IPS-NIHi11 (cell line): ENCODE measurements around the gene VN1R2.
A peak's percentile ranks its signal among the peaks of the same experiment; 100 is the strongest.
"Not testable (repeated sequence)": the region's sequence is repeated elsewhere in the genome, so short reads cannot be mapped to it uniquely, and the experiment has no call there.

Source experiments
- DNase-seq: peaks from one replicate; pipeline ENCODE4 v3.0.0; 2012; ENCODE audit warnings: mixed read lengths, low spot score

VN1R2 gene, protein sequence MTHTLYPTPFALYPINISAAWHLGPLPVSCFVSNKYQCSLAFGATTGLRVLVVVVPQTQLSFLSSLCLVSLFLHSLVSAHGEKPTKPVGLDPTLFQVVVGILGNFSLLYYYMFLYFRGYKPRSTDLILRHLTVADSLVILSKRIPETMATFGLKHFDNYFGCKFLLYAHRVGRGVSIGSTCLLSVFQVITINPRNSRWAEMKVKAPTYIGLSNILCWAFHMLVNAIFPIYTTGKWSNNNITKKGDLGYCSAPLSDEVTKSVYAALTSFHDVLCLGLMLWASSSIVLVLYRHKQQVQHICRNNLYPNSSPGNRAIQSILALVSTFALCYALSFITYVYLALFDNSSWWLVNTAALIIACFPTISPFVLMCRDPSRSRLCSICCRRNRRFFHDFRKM

DNA sequence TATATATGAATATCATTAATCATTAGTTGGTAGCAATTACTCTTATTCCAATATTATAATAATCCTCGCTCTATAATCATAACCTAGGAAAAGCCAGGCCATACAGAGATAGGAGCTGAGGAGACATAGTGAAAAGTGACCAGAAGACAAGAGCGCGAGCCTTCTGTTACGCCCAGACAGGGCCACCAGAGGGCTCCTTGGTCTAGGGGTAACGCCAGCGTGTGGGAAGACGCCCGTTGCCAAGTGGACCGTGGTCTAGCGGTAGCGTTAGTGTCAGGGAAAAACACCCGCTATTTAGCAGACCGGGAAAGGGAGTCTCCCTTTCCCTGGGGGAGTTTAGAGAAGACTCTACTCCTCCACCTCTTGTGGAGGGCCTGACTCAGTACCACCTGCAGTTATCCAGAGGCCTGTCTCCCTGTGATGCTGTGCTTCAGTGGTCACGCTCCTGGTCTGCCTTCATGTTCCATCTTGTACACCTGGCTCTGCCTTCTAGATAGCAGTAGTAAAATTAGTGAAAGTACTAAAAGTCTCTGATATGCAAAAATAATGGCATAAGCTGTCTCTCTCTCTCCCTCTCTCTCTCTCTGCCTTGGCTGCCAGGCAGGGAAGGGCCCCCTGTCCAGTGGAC, at the start of gene VN1R2:
TSS of gene VN1R2 (plus strand) at position 578 of the 628 bp plus-strand sequence. CDS start 84 bp downstream, outside the sequence.
- not testable (repeated sequence) for DNase-seq

DNA sequence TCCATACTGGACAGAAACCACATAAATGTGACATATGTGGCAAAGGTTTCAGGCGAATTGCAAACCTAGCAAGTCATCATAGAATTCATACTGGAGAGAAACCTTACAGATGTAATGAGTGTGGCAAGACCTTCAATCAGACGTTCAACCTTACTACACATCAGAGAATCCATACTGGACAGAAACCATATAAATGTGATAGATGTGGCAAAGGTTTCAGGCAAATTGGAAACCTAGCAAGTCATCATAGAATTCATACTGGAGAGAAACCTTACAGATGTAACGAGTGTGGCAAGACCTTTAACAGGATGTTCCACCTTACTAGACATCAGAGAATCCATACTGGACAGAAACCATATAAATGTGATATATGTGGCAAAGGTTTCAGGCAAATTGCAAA, 46.5 kb upstream of the VN1R2 start:
- DNase-seq: not testable (repeated sequence)

DNA sequence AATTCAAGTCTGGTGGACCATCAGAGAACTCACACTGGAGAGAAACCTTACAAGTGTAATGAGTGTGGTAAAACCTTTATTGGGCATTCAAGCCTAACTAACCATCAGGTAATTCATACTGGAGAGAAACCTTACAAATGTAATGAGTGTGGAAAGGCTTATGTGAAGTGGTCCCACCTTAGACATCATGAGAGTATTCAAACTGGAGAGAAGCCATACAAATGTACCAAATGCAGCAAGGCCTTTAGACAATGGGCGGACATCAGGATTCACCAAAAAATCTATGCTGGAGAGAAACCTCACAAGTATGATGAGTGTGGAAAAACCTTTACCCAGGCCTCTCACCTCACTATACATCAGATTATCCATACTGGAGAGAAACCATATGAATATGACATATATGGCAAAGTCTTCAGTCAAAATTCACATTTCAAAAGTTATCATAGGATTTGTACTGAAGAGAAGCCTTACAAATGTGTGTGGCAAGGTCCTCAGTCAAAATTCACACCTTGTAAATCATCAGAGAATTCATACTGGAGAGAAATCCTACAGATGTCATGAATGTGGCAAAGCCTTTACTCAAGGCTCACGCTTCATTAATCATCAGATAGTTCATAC, 45.3 kb upstream of the VN1R2 start:
- no peak for DNase-seq

DNA sequence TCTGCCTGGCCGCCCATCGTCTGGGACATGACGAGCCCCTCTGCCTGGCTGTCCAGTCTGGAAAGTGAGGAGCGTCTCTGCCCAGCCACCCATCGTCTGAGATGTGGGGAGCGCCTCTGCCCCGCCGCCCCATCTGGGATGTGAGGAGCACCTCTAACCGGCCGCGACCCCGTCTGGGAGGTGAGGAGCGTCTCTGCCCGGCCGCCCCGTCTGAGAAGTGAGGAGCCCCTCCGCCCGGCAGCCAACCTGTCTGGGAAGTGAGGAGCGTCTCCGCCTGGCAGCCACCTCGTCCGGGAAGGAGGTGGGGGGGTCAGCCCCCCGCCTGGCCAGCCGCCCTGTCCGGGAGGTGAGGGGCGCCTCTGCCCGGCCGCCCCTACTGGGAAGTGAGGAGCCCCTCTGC, 35.4 kb upstream of the VN1R2 start:
- not testable (repeated sequence) for DNase-seq

DNA sequence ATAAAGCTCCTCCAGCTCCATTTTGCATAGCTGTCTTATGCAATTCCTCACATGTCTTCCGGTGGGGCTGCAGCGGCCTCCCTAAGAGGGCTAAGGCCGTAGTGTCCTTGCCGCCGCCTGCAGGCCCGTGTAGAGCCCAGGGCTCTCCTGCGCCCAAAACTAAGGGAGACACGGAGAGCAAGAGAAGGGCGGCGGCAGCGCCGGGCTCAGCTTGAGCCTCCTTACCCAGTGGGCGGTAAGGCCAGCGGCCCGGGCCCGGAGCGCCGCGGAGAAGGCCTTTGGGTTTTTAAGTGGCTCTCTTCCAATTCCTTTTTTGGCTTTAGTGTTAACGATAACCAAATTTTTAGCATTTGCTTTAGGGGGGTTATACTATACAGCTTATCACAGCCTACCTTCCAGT, 33.5 kb upstream of the VN1R2 start:
- DNase-seq: no peak

DNA sequence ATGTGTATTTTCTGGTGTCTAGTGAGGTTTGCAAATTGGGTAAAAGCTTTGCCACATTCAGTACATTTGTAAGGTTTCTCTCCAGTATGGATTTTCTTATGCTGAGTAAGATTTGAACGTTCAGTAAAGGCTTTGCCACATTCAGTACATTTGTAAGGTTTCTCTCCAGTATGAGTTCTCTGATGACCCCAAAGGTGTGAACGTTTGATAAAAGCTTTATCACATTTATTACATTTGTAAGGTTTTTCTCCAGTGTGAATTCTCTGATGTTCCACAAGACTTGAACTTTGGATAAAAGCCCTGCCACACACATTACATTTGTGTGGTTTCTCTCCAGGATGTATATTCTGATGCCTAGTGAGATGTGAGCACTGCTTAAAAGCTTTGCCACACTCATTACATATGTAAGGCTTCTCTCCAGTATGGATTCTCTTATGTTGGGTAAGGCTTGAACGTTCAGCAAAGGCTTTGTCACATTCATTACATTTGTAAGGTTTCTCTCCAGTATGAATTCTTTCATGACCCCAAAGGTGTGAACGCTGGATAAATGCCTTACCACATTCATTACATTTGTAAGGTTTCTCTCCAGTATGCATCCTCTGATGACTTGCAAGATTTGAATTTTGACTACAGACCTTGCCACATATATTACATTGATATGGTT, 20.8 kb upstream of the VN1R2 start:
- no peak for DNase-seq

DNA sequence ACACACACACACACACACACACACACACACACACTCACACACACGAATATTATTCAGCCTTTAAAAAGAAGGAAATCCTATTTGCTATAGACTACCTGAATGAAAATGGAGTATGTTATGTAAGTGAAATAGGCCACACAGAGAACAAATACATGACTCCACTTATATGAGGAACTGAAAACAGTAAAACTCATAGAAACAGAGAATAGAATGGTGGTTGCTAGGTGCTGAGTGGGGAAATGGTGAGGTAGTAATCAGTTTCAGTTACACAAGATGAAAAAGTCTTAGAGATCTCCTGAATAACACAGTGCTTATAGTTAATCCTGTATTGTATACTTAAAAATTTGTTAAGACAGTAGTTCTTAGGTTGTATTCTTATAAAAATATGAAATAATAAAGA, 11.6 kb upstream of the VN1R2 start:
- DNase-seq: no peak

DNA sequence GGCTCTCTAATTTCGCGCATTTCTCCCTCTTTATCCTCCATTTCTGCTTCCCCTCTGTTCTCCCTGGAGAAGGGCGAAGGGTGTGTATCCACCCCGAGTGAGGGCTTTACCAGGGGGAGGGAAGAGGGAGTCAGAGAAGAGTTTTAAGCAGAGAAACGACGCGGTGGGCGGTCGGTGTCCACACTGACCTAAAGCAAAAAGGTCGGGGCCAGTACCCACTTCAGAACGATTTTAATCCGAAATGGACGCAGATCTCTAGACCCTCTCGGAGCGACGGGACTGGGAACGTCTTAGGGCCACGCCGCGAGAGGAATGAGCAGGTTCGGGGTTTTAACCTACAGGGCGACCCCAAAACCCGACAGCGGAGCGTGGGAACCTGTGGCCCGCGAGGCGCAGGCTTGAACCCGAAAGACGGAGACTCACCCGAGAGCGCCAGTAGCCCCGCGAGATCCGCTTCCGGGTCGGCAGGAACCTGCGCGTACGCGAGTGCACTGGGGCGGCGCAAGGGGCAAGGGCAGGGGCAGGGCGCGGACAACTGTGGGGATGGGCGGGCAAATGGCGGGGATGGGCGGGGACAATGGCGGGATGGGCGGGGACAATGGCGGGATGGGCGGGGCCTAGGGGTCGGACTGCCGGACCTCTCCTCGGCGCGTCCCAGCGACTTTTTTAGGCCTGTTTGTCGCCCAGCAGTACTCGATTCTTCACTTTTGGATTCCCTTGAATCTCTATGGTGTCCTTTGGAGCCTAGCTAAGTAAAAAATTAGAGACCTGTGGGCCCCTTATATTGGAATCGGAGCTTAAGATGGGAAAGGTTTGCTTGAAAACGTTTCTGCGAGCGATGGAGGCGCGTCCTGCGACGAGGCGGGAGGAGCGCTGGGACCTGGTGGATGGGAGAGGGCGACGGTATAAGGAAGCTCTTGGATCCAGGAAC, 3.4 kb upstream of the VN1R2 start, which contains the start of gene ZNF677:
TSS of gene ZNF677 (minus strand) at position 463 of the 931 bp plus-strand sequence. CDS start 3,323 bp downstream, outside the sequence.
- DNase-seq: peak; percentile 94

DNA sequence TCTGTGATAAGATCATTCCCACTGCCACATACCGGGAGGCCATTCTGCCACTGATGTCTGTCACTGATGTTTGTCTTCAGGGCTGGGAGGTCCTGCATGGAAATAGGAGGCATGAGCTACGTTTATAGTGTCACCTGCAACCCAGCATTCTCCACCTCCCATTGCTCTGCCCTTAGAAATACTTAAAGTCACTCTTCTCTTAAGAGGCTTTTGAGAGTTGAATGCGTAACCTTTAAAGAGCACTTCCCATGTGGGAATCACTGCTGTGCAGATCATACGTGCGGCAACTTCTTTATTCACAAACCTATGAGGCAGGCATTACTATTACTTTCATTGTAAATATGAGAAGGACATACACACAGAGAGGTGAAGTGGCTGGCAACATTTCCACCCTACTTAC, 9.5 kb downstream of the VN1R2 start, which contains the start of gene VN1R4:
TSS of gene VN1R4 (minus strand) at position 101 of the 400 bp plus-strand sequence. CDS start at position 43, 58 bp downstream.
- not testable (repeated sequence) for DNase-seq

DNA sequence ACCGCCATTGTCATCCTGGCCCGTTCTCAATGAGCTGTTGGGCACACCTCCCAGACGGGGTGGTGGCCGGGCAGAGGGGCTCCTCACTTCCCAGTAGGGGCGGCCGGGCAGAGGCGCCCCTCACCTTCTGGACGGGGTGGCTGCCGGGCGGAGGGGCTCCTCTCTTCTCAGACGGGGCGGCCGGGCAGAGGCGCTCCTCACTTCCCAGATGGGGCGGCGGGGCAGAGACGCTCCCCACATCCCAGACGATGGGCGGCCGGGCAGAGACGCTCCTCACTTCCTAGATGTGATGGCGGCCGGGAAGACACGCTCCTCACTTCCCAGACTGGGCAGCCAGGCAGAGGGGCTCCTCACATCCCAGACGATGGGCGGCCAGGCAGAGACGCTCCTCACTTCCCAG, 11.8 kb downstream of the VN1R2 start:
- DNase-seq: not testable (repeated sequence)

DNA sequence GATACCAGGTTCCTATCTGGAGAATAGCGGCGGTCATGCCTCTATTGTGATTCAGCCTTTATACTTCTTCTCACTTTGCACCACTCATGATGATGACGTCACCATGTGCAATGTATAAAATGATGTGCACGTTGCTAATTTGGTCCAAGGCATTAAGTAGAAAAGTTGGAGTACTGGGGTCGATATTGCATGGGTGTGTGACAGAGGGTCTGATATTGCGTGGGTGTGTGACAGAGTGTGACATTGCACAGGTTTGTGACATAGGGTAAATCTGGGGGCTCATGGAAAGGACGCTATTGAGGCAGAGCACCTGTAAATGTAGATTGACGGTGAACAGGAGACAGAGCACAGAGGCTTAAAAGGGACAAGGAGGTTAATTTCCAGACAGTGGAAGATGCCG, 14.0 kb downstream of the VN1R2 start:
- no peak for DNase-seq

DNA sequence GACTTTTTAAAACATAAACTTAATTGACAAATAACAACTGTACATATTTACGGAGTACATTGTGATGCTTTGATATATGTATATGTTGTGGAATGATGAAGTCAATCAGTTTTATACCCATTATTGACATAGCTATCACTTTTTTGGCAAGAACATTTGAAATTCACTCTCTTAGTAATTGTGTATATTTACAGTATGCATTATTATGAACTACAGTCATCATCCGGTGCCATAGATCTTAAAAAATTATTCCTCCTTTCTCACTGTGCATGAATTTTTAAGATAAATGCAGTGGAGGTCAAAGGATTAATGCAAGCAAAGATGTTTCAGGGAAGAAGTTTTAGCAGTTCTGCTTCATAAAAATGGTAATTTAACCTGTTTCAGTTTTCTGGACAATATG, 17.4 kb downstream of the VN1R2 start:
- DNase-seq: no peak

DNA sequence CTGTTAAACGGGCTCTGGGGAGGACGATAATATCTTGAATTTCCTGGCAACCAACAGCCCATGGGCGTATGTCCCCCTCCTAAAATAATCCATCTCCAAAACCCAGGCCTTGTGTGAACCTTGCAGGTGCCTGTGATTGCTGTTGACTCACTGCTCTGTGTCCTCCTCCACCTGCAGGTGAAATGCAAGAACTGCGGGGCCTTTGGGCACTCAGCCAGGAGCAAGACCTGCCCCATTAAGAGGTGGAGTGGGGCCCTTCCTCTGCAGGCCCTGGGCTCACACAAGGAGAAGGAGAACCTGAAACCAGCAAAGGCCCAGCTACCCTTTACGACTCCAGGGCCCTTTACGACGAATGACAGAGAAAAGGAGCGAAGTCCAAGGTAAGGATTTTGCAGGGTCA, 23.9 kb downstream of the VN1R2 start:
- DNase-seq: not testable (repeated sequence)

DNA sequence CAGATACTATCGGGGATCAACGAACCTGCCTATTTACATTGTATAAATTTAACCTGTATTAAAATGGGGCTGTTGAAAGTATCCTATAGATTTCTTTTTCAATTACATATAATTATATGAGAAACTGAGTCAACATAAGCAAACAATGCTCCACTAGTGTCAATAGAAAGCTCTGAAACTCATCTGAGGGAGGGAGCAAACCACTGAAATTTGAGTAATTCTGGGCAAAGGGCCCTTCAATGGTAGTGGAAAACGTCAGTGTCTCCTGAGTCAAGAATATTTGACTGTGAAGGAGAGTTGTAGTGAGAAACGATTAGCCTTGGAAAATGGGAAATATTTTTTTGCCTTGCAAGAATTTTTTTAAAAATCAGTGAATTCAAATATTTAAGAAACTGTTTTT, 27.0 kb downstream of the VN1R2 start:
- no peak for DNase-seq

DNA sequence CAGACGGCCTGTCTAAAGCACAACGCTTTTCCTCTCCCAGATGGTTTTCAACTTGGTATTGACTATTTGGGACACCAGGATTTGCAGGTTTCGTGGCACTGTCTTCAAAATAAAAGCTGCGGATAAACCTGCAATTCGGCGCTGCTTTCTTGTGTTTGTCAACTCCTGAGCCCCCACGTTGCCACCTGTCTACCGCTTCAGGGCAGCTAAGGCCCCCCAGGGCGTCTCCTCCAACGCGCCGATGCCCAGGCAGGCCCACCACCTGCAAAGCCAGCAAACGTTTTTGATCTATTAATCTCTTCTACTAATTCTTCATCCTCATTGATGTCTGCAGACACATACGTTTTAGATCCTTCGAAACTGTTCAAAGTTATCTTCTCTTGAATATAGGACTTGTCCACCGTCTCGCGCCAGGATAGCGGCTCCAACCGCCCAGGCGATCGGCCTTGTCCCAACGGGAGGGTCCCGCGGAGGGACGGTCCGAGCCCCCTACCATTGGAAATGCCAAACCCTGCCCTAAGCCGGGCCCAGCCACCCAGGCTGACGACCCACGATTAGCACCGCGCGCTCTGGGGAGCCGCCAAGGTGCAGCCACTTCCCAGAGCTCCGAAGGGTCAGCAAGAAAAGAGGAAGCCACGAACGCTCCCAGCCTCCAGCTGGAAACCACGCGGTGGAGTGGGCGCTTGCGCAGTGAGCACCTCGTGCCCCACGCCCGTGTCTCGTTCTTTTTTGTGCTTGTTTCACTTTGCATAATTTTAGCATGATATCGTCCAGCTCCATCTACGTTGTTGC, 32.9 kb downstream of the VN1R2 start:
- no peak for DNase-seq

DNA sequence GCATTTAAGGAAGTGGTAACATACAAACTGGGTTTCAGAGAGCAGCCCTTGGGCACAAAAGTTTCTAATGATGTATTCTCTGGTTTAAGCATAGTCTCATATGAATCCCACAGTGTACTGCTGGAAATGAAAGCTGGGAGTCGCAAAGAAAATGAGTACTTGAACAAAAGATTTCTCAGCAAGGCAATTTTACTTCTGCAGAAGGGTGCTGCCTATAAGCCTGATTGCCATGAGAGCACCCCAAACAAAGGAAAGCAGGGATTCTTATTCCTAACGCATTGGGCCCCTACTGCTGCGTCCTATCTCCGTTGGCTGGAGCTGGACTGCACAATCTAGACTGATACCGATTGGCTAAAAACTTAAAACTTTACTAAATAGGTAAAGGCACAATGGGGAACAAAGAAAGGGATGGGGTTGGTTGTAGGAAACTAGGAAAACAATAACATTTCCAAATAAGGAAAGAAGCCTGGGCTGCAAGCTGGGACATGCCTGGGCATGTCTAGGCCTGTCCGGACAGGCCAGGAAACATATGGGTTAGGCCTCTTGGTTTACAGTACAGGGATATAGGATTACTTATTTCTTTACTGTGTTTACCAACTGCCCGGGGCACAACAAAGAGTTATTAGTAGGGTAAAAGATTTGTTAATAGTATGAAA, 36.8 kb downstream of the VN1R2 start:
- no peak for DNase-seq

DNA sequence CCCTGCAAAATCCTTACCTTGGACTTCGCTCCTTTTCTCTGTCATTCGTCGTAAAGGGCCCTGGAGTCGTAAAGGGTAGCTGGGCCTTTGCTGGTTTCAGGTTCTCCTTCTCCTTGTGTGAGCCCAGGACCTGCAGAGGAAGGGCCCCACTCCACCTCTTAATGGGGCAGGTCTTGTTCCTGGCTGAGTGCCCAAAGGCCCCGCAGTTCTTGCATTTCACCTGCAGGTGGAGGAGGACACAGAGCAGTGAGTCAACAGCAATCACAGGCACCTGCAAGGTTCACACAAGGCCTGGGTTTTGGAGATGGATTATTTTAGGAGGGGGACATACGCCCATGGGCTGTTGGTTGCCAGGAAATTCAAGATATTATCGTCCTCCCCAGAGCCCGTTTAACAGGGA, 43.2 kb downstream of the VN1R2 start:
- not testable (repeated sequence) for DNase-seq

DNA sequence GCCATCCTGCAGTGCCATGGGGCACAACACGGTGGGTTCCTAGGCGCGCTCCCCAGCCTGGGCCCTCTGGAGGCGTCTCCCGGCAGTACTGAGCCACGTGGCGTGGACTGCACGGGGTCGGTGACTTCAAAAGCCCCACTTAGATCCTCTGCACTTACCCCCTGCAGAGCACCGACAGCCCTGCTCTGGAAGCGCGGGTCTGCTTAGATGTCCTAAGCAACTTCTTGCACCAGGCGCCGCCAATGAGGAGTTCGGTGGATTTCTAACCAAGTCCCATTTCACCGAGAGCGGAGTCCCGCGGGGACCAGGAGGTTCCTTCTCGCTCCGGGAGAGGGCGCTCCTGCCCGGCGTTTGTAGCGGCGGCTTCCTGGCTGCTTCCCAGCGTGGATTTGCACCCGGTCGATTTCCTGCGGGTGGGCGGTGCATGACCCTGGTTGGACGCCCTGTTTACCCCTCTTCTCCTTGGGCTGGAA, 50.3 kb downstream of the VN1R2 start:
- peak; percentile 73 for DNase-seq
